ENCODE results near the gene RAPGEF2.

DNA sequence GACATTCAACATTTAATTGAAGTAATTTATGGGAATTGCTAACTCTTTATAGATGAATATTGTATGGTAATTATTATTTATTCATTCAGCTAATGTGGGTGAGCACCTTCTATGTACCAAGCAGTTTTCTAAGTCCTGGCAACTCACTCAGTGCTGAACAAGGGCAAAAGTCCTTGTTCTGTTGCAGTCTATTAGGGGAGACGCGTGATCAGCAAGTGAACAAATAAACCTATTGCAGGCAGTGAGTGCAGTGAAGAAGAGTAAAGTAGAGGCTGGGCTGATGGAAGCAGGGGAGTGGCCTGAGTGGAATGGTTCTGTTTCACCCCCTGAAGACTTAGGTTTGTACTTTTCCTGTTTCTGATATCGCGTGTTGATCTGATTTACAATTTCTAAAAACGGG is 214.3 kb downstream of the RAPGEF2 start:
- TF ChIP-seq, protein P1, sequence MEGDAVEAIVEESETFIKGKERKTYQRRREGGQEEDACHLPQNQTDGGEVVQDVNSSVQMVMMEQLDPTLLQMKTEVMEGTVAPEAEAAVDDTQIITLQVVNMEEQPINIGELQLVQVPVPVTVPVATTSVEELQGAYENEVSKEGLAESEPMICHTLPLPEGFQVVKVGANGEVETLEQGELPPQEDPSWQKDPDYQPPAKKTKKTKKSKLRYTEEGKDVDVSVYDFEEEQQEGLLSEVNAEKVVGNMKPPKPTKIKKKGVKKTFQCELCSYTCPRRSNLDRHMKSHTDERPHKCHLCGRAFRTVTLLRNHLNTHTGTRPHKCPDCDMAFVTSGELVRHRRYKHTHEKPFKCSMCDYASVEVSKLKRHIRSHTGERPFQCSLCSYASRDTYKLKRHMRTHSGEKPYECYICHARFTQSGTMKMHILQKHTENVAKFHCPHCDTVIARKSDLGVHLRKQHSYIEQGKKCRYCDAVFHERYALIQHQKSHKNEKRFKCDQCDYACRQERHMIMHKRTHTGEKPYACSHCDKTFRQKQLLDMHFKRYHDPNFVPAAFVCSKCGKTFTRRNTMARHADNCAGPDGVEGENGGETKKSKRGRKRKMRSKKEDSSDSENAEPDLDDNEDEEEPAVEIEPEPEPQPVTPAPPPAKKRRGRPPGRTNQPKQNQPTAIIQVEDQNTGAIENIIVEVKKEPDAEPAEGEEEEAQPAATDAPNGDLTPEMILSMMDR (IDR thresholded peaks at IDR 0.05): no peak
- no peak for TF ChIP-seq SIN3A (IDR thresholded peaks at IDR 0.05; ENCODE audit: borderline replicate concordance, insufficient read depth, low read depth, low read length)

Data from Panc1 (cell line).